HG03439 (cell line): ENCODE measurements around the gene NCOA4.
"Not testable (repeated sequence)": the region's sequence is repeated elsewhere in the genome, so short reads cannot be mapped to it uniquely, and the experiment has no call there.

Experiments
- ATAC-seq: cut with Tn5 transposase; IDR thresholded peaks from one replicate; pipeline ENCODE4 v1.9.1; 2021; ENCODE audit warnings: mild to moderate bottlenecking, moderate library complexity; ENCODE audit not compliant: unreplicated experiment

Gene NCOA4

GRCh38 chr10:46030091-46030937 is at the start of gene NCOA4:
Gene NCOA4 (minus strand): TSS chr10:46030623. CDS start chr10:46016680, 13,943 bp downstream.
- peak; percentile 97 for ATAC-seq

GRCh38 chr10:46079831-46080585 is 49.6 kb upstream of the NCOA4 start:
- ATAC-seq: no peak

DNA sequence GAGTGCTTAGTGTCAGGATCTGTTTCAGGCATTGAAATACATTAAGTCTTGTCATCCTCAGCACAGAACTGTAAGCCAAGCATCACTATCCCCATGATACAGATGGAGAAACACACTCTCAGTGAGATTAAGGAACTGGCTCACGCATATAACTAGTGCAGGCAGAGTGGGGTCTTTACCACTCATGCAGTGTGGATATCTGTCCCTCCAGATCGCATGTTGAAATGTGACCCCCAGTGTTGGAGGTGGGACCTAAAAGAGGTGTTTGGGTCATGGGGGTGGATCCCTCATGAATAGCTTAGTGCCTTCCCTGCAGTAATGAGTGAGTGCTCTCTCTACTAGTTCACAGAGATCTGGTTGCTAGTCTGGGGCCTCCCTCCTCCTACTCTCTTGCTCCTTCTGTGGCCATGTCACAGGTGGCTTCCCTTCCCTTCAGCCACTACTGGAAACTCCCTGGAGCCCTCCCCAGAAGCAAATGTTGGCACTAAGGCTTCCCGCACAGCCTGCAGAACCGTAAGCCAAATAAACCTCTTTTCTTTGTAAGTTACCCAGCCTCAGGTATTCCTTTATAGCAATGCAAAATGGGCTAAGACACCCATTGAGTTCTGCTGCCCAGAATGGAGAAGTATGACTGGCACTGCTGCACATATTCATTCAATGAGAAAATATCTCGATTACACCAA is 47.4 kb upstream of the NCOA4 start:
- ATAC-seq: no peak

DNA sequence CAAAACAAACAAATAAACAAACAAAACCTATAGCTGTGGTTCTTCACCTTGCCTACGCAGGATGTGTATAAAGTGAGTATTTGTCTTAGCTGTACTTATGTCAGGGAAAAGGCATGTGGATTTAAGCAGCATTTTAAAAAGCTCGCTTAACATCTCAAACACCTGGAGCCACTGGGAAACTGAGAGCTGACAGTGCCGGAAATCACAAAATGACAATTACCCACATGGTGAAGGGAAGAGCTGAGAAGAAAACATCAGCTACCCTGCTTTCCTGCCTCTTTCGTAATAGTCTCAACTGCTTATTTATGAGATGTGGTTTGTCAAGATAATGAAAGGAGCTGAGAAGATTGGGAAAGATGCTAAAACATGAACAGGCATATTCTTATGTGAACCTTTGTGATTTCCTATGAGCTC is 46.7 kb upstream of the NCOA4 start:
- ATAC-seq: no peak

DNA sequence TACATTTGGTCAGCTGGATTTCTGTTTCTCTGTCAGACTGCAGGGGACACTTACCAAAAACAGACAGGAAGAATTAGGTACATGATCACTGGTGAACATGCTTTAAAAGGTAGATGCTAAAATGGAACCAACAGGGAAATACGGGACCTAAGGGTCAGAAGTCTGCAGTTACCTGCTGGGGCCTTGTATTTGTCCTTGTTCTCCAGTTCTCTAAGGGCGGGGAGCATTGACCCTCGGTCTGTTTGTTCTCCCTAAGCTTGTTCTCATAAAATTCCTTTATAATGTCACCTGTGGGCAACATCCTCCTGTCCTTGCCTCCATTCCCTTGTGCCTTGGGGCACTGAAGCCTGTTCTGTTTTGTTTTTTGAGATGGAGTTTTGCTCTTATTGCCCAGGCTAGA is 45.4 kb upstream of the NCOA4 start:
- ATAC-seq: no peak

GRCh38 chr10:46074196-46074946 is 43.9 kb upstream of the NCOA4 start:
- ATAC-seq: no peak

- ATAC-seq: no peak
These were observed 43.1 kb upstream of the NCOA4 start for GRCh38 chr10:46073564-46073963.

DNA sequence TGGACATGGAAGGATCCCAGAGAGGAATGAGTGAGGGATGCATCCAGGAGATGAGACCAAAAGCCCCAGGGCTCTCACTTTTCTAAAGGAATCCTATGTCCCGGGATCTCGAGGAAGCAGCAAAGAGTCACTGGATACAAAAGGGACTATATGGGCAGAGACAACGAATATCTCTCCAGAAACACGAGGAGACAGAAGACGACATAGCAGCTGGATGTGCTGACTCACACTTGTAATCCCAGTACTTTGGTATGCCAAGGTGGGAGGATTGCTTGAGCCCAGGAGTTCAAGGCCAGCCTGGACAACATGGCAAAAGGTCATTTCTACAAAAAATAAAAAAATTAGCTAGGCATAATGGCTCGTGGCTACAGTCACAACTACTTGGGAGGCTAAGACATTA is 40.3 kb upstream of the NCOA4 start:
- ATAC-seq: no peak

DNA sequence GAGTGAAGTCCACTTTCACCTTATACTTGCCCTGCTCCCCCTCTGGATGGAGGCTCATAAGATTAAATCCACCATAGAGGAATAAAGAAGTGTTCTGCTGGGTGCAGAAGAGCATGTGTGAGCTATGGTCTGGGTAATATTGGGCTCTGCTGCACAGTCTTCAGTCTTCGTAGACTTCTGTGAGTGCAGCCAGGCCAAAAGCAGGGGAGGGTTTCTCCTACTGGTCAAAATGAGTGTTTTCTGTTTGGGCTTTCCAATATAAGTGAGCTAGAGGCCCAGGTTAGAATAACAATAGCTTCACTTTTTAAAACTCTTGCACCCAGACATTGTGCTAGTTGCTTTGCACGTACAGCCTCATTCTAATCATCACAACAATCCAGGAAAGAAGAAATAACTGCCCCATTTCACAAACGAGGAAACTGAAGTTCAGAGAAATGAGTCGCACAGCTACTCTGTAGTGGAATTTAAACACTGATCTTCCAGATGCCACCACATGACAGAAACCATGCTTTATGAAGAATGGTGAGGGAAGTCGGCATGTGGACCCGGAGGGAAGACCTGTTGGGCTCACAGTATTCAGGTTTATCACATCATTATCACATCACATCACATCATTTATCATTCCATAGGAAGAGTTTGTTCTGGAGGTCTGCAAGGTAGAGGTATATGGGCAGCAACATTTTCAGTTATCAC is 39.5 kb upstream of the NCOA4 start:
- ATAC-seq: no peak

DNA sequence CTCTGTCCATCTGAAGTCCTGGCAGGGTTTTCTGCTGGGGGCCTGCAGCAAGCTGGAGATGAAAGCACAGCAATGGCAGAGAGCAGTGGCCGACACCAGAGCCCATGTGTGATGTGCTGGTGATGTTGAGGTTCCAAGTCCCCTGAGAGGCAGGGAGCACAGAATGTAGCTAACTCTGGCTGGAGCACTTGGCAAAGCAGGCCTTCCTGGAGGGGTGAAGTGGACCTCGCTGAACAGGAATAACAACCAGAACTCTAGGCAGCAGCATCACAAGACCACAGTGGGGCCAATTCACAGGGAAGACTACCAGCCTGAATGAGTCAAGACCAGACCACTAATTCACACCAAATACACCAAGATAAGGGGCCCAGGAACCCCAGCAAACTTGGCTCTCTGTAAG is 38.5 kb upstream of the NCOA4 start:
- no peak for ATAC-seq

- no peak for ATAC-seq
These were observed 37.7 kb upstream of the NCOA4 start for GRCh38 chr10:46068117-46068516.

DNA sequence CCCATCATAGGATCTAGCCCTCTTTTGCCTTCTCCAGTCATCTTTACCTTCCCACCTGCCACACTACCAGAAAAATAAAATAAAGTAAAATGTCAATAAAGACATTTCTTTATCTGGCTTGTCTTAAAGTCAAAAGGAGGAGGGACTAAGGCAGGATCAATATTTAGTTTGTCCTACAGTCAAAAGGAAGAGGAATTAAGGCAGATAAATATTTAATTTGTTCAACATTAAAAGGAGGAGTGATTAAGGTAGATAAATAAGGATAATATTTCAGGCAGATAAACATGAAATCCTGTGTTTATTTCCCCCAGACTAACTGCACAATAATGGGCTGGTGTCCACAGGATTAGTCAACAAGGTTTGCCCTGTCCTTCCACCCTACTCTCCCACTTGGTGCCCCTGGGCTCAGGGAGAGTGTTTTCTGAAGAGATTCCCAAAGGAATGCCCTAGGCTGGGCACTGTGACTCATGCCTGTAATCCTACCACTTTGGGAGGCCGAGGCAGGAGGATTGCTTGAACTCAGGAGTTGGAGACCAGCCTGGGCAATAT is 33.9 kb upstream of the NCOA4 start:
- no peak for ATAC-seq

DNA sequence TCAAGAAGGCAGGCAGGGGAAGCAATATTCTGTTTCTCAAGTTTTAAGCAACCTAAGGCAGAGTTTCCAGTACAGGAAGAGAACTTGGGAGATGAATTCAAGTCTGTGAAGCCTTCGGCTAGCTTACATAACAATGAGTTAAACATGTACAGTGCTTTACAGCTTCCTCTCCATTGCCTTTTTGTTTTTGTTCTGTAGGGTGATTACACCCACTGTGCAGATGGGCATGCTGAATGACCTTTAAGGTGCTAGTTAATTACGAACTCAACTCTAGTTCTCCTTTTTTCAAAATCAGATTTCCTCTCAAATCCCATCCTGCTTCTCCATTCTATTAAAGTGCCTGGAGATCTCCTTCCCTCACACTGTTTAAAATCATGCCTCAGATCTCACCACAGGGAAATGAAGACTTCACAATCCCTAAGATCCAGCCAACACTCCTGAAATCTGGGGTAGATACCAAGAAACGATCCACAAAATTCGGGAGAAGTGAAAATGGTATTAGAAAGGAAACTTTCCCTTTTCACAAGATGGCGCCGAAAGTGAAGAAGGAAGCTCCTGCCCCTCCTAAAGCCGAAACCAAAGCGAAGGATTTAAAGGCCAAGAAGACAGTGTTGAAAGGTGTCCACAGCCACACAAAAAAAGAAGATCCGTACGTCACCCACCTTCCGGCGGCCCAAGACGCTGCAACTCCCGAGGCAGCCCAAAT is 32.5 kb upstream of the NCOA4 start:
- ATAC-seq: no peak

DNA sequence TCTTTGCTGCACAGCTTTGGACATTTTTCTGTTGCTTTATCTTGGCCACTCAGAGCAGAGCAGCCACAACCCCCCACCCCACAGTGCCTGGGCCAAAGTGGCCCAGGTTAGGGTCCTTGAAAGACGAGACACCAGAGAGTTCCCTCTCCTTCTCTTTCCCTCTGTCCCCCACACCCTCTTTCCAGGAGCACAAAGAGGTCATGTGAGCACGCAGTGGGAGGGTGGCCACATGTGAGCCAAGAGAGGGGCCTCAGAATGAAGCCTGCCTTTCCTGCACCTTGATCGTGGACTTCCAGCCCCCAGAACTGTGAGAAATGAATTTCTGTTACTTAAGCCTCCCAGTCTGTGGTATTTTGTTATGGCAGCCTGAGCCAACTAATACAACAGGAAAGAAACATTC is 30.3 kb upstream of the NCOA4 start:
- no peak for ATAC-seq

DNA sequence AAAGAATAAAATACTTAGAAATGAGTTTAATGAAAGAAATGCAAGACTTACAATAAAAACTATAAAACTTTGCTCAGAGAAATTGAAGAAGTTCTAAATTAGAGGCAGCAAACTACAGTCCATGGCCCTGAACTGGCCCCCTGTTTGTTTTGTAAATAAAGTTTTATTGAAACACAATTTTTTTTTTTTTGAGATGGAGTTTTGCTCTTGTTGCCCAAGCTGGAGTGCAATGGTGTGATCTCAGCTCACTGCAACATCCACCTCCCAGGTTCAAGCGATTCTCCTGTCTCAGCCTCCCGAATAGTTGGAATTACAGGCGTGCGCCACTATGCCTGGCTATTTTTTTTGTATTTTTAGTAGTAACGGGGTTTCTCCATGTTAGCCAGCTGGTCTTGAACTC is 27.5 kb upstream of the NCOA4 start:
- not testable (repeated sequence) for ATAC-seq

DNA sequence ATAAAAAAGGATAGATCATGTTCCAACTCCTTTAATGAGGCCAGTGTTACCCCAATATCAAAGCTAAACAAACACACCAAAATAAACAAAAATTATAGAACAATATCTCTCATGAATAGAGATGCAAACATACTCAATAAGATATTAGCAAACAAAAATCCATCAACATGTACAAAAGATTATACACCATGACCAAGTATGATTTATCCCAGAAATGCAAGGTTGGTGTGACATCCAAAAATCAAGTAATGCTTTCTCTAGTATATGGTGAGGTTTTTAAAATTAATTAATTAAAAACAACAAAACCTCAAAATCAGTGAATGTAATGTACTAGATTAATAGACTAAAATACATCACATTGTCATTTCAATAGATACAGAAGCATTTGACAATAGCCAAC is 26.6 kb upstream of the NCOA4 start:
- no peak for ATAC-seq

- no peak for ATAC-seq
These were observed 25.3 kb upstream of the NCOA4 start for GRCh38 chr10:46055771-46056170.

GRCh38 chr10:46053534-46054434 is 23.4 kb upstream of the NCOA4 start:
- no peak for ATAC-seq
